ENCODE data around the gene RNF207. TPM values are rescaled to one million over a fixed set of nuclear protein-coding genes. Genes with fewer than 3 reads are reported as not detected.

RNF207 gene
- total RNA-seq, 1 donor = 2.1 TPM

GRCh38 chr1:6270401-6270800 is 64.5 kb downstream of the RNF207 start:
- H3K27me3 ChIP-seq (ENCODE audit: insufficient read depth, low read length) = no peaks in the 10 kb centered on the region
- no peak overlapping the region for H3K4me3 ChIP-seq (ENCODE audit: low read length)
- no peaks in the 10 kb centered on the region for H3K4me1 ChIP-seq (ENCODE audit: insufficient read depth, low read length)
- no peaks in the 10 kb centered on the region for H3K9me3 ChIP-seq (ENCODE audit: low read depth, low read length)

Other genes starting within 250 kb of the RNF207 start
- gene NPHP4, start 213.7 kb upstream of the RNF207 start, total RNA-seq = 2.7 TPM
- gene KCNAB2, start 160.2 kb upstream of the RNF207 start, total RNA-seq = 66.3 TPM
- gene CHD5, start 25.8 kb upstream of the RNF207 start, total RNA-seq = under 0.01 TPM
- 224 TPM for gene RPL22, start 6.5 kb upstream of the RNF207 start, total RNA-seq
- 6.3 TPM for gene ICMT, start 29.8 kb downstream of the RNF207 start, total RNA-seq
- not detected for gene HES3, start 38.1 kb downstream of the RNF207 start, total RNA-seq
- 0.84 TPM for gene GPR153, start 55.0 kb downstream of the RNF207 start, total RNA-seq
- 2.1 TPM for gene ACOT7, start 187.6 kb downstream of the RNF207 start, total RNA-seq
- gene HES2, start 213.8 kb downstream of the RNF207 start, total RNA-seq = not detected
- gene ESPN, start 218.7 kb downstream of the RNF207 start, total RNA-seq = 0.52 TPM

Data from mononuclear cell (primary cell).